Right ventricle myocardium inferior (tissue), 1 donor: ENCODE results near the gene ARVCF. TPM values are rescaled to one million over a fixed set of nuclear protein-coding genes. Genes with fewer than 3 reads are reported as not detected.
A peak's percentile ranks its signal among the peaks of the same experiment; 100 is the strongest.

Experiments used
- microRNA-seq: library from miRNA; unstranded; fragments of <30 nt; microRNA quantifications from one replicate; pipeline ENCODE4 v1.2.0, GENCODE V29; 2020
- total RNA-seq: library from RNA; stranded (reverse); fragmentation: NEBNext Ultra II Directional; extraction: Animal tissue kit (Norgen Biotek cat#: 25700); gene quantifications from one replicate; pipeline ENCODE4 v1.2.1, GENCODE V29; 2021
- donor health status: DM: no; HTN: yes; CAD: no; lungs with severe emphysema.

The ARVCF gene
- total RNA-seq, 1 donor from 2014 or later: 30.5 TPM

Small RNA genes within 50 kb of the gene (microRNA-seq; reads per million reads assigned to microRNA genes)
- gene MIR185: 1,077 reads per million, percentile 84 among the genes with 10 or more reads in this experiment
- gene MIR4761: not detected

Other genes with a start within 250 kb of the ARVCF start
- gene GNB1L, start 161.9 kb downstream of the ARVCF start, total RNA-seq: 1.9 TPM
- gene RTL10, start 161.9 kb downstream of the ARVCF start, total RNA-seq: 8.5 TPM
- 104 TPM for gene COMT, start 75.1 kb downstream of the ARVCF start, total RNA-seq
- gene TXNRD2, start 75.0 kb downstream of the ARVCF start, total RNA-seq: 40.9 TPM
- gene TANGO2, start 4.3 kb upstream of the ARVCF start, total RNA-seq: 54.6 TPM
- 18.0 TPM for gene DGCR8, start 63.4 kb upstream of the ARVCF start, total RNA-seq
- 42.7 TPM for gene RANBP1, start 99.3 kb upstream of the ARVCF start, total RNA-seq
- 24.5 TPM for gene TRMT2A, start 100.4 kb upstream of the ARVCF start, total RNA-seq
- 44.4 TPM for gene ZDHHC8, start 115.0 kb upstream of the ARVCF start, total RNA-seq
- 0.32 TPM for gene CCDC188, start 134.2 kb upstream of the ARVCF start, total RNA-seq